NCI-H82 treated with DMSO at 0.1 percent for 48 hours (cell line): Measurements from ENCODE around the gene ATG7.
"Not testable (repeated sequence)": the region's sequence is repeated elsewhere in the genome, so short reads cannot be mapped to it uniquely, and the experiment has no call there.

ENCODE experiments used
- DNase-seq: peaks from one replicate; lab custom pipeline; 2025; ENCODE audit not compliant: unreplicated experiment; lab: John Stamatoyannopoulos, UW

ATG7 gene

DNA sequence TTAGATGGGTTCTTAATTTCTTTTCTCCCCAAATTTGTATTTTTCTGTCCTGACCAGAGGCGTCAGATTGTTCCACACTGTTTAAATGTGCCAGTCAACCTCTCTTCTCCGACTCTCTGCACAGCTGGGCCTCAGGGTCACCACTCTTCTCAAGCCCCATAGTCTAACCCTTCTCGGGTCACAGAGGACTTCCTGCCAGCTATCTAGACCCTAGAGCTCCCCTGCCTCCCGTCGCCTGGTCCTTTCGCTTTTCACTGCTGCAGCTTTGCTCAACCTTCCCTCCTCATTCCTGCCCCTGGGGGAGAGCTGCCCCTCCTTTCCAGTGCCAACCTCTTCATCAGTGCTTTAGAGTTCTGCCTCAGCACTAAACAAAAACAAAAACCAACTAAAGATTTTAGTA is 151.7 kb downstream of the ATG7 start:
- no peak for DNase-seq

- DNase-seq = no peak
Measured at GRCh38 chr3:11424277-11424676, 152.1 kb downstream of the ATG7 start.

DNA sequence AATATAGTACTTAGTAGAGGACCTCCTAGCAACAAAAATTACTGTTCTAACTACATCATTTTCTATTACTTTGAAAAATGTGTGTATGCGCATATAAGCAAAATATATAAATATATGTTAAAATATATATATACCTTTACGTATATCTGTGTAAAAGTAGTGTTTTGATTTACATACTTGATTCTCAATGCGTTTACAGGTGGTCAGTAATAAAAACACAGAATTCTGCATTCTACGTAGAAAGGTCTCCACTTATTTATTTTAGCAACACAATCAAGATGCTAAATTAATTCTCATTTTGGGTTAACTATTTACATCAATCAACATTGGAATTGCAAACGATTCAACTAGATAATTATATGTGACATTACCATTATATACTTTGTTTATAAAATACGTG is 158.0 kb downstream of the ATG7 start:
- no peak for DNase-seq

DNA sequence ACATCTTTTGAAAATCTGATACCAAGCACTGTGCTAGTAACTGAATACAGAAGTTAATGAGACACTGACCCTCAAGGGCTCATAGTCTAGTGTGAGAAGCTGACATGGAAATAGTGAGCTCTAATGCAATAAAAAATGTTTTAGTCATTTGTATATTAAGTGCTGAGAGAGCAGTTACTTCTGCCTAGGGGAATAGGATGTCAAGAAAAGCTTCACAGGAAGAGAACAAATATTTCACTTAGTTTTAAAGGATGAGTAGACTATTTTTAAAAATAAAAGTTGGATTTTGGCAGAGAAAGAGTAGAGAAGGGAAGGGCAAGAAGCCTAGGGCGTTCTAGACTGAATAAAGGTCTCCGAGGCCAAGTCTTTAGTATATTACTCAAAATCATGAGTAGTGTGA is 158.4 kb downstream of the ATG7 start:
- DNase-seq = no peak

DNA sequence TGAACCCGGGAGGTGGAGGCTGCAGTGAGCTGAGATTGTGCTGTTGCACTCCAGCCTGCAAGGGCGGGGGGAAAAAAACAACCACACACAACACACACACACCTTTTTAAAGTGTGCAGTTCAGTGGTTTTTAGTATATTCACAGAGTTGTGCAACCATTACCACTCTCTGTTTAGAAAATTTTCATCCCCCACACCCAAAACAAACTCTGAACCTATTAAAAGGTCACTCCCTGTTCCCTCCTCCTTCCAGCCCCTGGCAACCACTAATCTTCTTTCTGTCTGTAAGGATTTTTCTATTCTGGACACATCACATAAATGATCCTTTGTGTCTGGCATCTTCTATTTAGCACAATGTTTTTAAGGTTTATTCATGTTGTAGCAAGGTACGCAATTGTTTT is 159.1 kb downstream of the ATG7 start:
- no peak for DNase-seq

- DNase-seq = no peak
Measured at GRCh38 chr3:11434017-11434526, 161.9 kb downstream of the ATG7 start.

DNA sequence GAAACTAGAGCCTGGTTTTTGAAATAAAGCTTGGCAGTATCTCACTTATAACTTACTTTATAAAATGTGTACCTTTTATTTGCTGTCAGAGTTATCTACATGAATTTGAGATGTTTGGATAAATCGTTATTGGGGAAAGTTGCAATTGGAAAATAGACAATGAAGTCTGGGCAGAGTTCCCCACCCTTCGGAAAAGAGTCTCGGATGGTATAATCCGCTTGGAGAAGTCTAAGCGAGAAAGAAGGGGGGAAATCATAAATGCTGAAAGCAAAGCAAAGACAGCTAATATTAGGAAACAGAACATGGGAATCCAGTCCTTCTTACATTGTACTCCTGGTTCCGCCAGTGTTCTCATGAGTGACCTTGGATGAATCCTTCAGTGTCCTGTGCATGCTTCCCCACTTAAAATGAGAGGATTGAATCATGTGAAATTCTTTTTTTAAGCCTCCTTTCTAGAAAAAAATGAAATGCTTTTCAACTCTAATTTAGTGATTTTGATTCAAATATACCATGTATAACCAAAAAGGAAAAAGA is 162.4 kb downstream of the ATG7 start:
- no peak for DNase-seq

DNA sequence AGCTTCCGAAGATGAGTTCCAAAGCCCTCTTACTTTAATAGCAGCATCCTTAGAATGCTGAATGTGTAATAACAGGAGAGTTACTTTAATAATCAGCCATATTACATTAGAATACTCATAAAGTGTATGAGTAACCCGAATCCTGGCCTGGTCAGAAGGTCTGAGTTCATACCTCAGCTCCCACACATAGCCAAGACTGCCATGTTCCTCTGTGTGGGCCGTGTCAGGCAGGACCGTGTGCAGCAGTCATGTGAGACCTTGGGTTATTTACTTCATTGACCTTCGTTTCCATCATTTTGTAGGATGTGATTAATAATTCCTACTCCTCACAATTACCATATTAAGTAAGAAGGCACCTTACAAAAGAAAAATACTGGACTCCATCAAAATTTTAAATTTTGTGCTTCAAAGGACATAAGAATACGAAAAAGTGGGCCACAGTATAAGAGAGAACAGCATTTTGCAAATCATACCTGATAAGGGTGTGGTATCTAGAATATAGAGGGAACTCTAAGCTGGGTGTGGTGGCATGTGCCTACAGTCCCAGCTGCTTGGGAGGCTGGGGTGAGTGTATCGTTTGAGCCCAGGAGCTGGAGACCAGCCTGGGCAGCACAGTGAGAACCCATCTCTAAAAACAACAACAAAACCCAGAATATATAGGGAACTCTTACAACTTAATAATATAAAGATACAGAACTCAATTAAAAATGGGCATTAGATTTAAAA is 163.4 kb downstream of the ATG7 start:
- no peak for DNase-seq

- DNase-seq = no peak
Measured at GRCh38 chr3:11436775-11437174, 164.6 kb downstream of the ATG7 start.

- no peak for DNase-seq
Measured at GRCh38 chr3:11437506-11437905, 165.3 kb downstream of the ATG7 start.

DNA sequence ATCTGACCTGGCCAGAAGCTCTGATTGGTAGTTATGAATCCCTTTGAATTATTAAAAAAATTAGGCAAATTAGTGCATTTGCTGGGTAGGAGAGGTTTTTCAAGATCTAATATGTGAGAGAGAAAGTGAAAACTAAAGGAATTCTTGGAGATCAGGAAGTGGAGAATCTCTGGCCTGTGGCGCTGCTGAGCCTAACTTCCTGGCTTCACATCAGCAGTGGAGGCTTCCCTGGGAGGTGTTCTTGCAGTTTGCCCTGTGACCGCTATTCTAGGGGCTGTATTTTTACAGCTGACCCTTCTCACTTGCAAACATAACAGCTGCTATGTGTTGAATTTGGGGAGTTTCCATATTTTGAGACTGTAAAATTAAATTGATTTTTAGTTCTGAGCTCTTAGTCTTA is 166.4 kb downstream of the ATG7 start:
- DNase-seq = no peak

GRCh38 chr3:11441346-11441745 is 169.1 kb downstream of the ATG7 start:
- DNase-seq = not testable (repeated sequence)

GRCh38 chr3:11444404-11444803 is 172.2 kb downstream of the ATG7 start:
- DNase-seq = no peak

- DNase-seq = not testable (repeated sequence)
Measured at GRCh38 chr3:11445193-11445592, 173.0 kb downstream of the ATG7 start.

DNA sequence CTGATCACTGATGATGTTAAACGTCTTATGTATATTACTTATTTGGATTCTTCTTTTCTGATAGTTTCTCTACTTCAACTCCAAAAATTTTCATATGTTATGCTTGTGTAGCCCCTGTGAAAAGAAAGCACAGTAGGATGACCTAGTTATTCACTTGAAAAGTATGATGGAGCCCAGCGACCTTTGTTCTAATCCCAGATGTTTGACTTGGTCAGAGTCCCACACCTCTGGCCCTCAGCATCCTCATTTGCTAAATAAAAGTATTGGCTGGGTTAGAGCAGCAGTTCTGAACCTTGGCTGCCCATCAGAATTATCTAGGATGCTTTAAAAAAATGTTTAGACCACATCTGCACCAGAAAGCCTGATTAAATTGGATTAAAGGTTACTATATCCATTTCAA is 173.7 kb downstream of the ATG7 start:
- no peak for DNase-seq

DNA sequence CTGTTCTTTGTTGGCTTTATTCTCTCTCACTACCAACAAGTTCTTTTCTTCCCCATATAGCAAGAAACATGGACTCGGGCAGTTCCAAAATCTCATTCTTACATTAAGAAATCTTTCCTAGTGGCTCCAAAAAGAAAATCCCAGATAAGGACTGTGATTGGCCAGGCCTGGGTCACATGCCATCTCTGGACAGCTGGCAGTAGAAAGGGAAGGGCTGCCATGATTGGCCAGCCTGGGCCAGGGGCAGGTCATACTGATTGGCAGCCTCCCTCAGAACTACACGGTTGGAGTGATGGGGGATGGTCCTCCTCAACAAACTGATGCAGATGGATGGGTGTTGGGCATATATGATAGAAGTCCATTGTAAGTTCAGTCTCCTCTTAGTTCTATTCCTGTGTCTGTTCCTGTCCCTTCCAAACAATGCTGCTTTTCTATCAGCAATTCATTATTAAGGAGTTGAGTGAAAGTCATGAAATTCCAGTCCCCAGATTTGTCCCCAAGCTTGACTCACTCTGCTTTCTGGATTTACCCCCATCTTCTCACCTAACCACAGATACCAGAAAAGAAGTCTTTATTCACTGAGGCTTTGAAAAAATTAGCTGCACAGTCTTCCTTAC is 175.5 kb downstream of the ATG7 start:
- no peak for DNase-seq

- DNase-seq = peak; percentile 8
Measured at GRCh38 chr3:11450015-11450414, 177.8 kb downstream of the ATG7 start.

DNA sequence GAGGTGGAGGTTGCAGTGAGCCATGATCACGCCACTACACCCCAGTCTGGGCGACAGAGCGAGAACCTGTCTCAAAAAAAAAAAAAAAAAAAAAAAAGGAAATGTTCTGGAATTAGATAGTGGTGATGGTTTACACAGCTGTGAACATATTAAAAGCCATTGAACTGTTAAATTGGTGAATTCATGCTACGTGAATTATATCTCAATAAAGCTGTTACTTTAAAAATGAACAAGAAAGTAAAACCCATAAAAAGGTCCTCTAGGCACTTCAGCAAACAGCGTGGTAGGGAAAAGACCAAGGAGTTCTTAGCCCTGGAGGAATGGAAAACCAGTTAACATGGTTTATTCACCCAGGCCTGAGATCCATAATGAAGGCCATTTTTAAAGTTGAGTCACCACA is 180.1 kb downstream of the ATG7 start:
- DNase-seq = no peak

GRCh38 chr3:11452885-11453847 is 181.0 kb downstream of the ATG7 start:
- DNase-seq = peak; percentile 93

DNA sequence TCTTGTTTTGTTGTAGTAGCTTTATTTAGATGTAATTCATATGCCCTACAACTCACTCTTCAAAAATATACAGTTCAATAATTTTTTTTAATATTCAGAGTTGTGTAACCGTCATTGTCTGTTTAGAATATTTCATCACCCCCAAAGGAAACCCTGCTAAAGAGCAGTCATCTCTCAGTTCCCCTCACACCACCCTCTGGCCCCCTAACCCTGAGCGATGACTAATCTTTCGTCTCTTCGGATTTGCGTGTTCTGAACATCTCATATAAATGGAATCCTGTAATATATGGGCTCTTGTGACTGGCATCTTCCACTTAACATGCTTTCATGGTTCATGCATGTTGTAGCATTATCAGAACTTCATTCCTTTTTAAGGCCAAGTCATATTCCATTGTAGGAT is 183.8 kb downstream of the ATG7 start:
- DNase-seq = no peak

DNA sequence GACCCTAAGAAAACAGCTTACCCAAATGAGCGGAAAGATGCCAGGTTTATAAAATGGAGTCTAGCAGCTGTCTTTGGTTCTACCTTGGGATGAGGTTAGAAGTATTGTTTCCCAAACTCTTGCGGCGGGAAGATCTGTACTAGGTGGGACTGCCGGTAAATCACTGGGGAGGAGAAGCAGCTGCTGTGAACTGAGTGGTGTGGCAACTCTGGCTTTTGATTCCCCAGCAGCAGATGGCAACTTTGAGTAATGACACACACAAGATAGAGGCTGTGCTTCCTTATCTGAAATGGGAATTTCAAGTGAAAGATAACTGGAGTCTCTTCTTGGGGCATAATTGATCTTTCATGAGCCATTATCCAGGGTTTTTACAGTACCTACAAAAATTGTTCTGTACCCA is 184.9 kb downstream of the ATG7 start:
- DNase-seq = peak; percentile 6
